Activated naive CD4-positive, alpha-beta T cell treated with anti-CD3 and anti-CD28 coated beads, Interleukin-2, amount 50 U/mL, for 16 hours (primary cell): Measurements from ENCODE around the gene LYZL4.

ENCODE experiments used
- DNase-seq: peaks from one replicate; pipeline ENCODE4 v3.0.0-alpha.2; 2020

Gene LYZL4

GRCh38 chr3:42369832-42370231 lies 40.6 kb downstream of the LYZL4 start:
- DNase-seq, result no peak

- DNase-seq, result no peak
Observed at GRCh38 chr3:42369304-42369703, 41.1 kb downstream of the LYZL4 start.

- DNase-seq, result no peak
Observed at GRCh38 chr3:42368861-42369260, 41.5 kb downstream of the LYZL4 start.

GRCh38 chr3:42367903-42368302 lies 42.5 kb downstream of the LYZL4 start:
- no peak for DNase-seq

GRCh38 chr3:42366550-42366949 lies 43.9 kb downstream of the LYZL4 start:
- no peak for DNase-seq

- no peak for DNase-seq
Observed at GRCh38 chr3:42357335-42357734, 53.1 kb downstream of the LYZL4 start.

- no peak for DNase-seq
Observed at GRCh38 chr3:42355612-42356011, 54.8 kb downstream of the LYZL4 start.

GRCh38 chr3:42353631-42354030 lies 56.8 kb downstream of the LYZL4 start:
- DNase-seq, result no peak

GRCh38 chr3:42351207-42351606 lies 59.2 kb downstream of the LYZL4 start:
- DNase-seq, result no peak

- DNase-seq, result no peak
Observed at GRCh38 chr3:42349765-42350594, 60.4 kb downstream of the LYZL4 start.

- peak; percentile 23 for DNase-seq
Observed at GRCh38 chr3:42347928-42348327, 62.5 kb downstream of the LYZL4 start.
